NT2/D1 (cell line): Measurements from ENCODE around the gene CGNL1.

Experiments used
- DNase-seq: peaks from one replicate; pipeline ENCODE4 v3.0.0-alpha.2; 2011; ENCODE audit warnings: low read depth, low spot score
- H3K27me3 ChIP-seq: 2 replicates; pipeline ENCODE4 v1.6.0; 2011; ENCODE audit warnings: mild to moderate bottlenecking; ENCODE audit not compliant: insufficient read length, insufficient read depth
- H3K36me3 ChIP-seq: 2 replicates; pipeline ENCODE4 v1.6.1; 2011; ENCODE audit warnings: mild to moderate bottlenecking, low read length, mixed read lengths; ENCODE audit not compliant: insufficient read depth, insufficient read length
- H3K4me1 ChIP-seq: 2 replicates; pipeline ENCODE4 v1.5.1; 2011; ENCODE audit not compliant: insufficient read depth, insufficient read length
- H3K4me3 ChIP-seq: 2 replicates; pipeline ENCODE4 v1.5.1; 2011; ENCODE audit warnings: low read depth; ENCODE audit not compliant: insufficient read length
- H3K9ac ChIP-seq: 2 replicates; pipeline ENCODE4 v1.6.0; 2011; ENCODE audit warnings: low read depth; ENCODE audit not compliant: insufficient read length
- H3K9me3 ChIP-seq: 2 replicates; pipeline ENCODE4 v1.5.1; 2011; ENCODE audit warnings: mild to moderate bottlenecking, low read length; ENCODE audit not compliant: insufficient read depth
- SUZ12 ChIP-seq: IDR thresholded peaks from 2 replicates; pipeline ENCODE4 v1.6.1; 2011; ENCODE audit not compliant: insufficient read length, insufficient read depth; ENCODE audit errors: extremely low read depth
- YY1 ChIP-seq: IDR thresholded peaks from 2 replicates; pipeline ENCODE4 v1.6.1; 2011; ENCODE audit not compliant: insufficient read length, insufficient read depth
- ZNF274 ChIP-seq: IDR thresholded peaks from 2 replicates; pipeline ENCODE4 v1.6.1; 2011; ENCODE audit warnings: mild to moderate bottlenecking, low read depth, low read length

Gene CGNL1

DNA sequence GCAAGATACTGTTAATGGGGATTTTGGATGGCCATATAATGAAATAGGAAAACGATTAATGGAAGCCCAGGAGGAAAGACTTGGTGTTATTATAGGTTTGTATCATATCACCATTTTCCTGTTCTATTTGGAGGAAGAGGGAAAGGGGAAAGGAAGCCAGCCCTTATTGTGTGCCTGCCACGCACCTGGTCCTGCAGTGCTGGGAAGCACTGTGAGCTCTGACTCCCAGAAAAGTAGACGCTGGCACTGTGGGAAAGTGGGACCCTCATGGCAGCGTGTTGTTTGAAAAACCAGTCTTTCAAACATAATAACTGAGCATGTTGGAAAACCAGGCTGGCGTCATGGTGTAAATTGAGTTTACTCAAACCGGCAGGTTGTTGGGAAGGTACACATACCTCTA is 22.0 kb downstream of the CGNL1 start:
- no peak for DNase-seq
- Histone ChIP-seq H3K9ac (no peak overlapping the region), H3K4me1 (no peaks in the 10 kb centered on the region), H3K4me3 (no peak overlapping the region), H3K27me3 (no peaks in the 10 kb centered on the region), H3K9me3 (peaks cover 8% of the 10 kb centered on the region; the same call in 1 of the 2 replicates), H3K36me3 (peaks cover 18% of the 10 kb centered on the region)
- TF ChIP-seq ZNF274 (no peak), YY1 (no peak), SUZ12 (no peak)

GRCh38 chr15:57401546-57401945 is 25.2 kb downstream of the CGNL1 start:
- Histone ChIP-seq H3K9me3 (peaks cover 8% of the 10 kb centered on the region; the same call in 1 of the 2 replicates), H3K9ac (no peak overlapping the region), H3K27me3 (no peaks in the 10 kb centered on the region), H3K4me1 (peaks cover 3% of the 10 kb centered on the region), H3K4me3 (no peak overlapping the region), H3K36me3 (peaks cover 24% of the 10 kb centered on the region)
- no peak for TF ChIP-seq ZNF274
- TF ChIP-seq YY1 = no peak
- DNase-seq = no peak

DNA sequence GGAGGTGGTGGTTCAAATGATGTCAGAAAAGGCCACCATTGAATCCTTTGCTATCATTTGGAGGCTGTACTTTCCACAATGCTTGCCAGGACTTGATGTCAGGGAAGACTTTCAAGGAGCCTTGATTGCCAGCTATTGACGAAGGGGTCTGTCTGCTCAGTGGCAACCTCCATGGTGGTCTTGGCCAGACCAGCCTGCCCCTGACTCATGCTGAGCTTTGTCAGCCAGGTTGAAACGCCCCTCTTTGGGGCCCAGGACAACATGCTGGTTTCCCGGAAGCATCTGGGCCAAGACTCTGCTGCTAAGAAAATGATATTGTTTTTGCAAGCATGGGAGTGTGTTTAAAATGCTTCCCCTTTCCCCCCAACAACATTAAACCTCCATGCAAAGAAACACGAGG is 26.7 kb downstream of the CGNL1 start:
- TF ChIP-seq YY1 (no peak), SUZ12 (no peak), ZNF274 (no peak)
- H3K4me3 ChIP-seq = no peak overlapping the region
- H3K4me1 ChIP-seq = peaks cover 3% of the 10 kb centered on the region
- H3K27me3 ChIP-seq = no peaks in the 10 kb centered on the region
- no peak overlapping the region for H3K9ac ChIP-seq
- H3K9me3 ChIP-seq = peaks cover 8% of the 10 kb centered on the region; the same call in 1 of the 2 replicates
- peaks cover 18% of the 10 kb centered on the region for H3K36me3 ChIP-seq
- DNase-seq = no peak

GRCh38 chr15:57403566-57404325 is 27.4 kb downstream of the CGNL1 start:
- no peak overlapping the region for H3K9ac ChIP-seq
- DNase-seq = no peak
- peaks cover 3% of the 10 kb centered on the region for H3K4me1 ChIP-seq

GRCh38 chr15:57405133-57405532 is 28.8 kb downstream of the CGNL1 start:
- no peak for TF ChIP-seq ZNF274
- TF ChIP-seq YY1 = no peak
- no peak for TF ChIP-seq SUZ12
- no peak for DNase-seq
- Histone ChIP-seq H3K9me3 (peaks cover 8% of the 10 kb centered on the region; the same call in 1 of the 2 replicates), H3K9ac (no peak overlapping the region), H3K36me3 (peaks cover 17% of the 10 kb centered on the region), H3K4me1 (peaks cover 3% of the 10 kb centered on the region), H3K27me3 (peaks cover 4% of the 10 kb centered on the region), H3K4me3 (no peak overlapping the region)

More at GRCh38 chr15:57403566-57404325, 27.4 kb downstream of the CGNL1 start:
- Histone ChIP-seq H3K36me3 (peaks cover 17% of the 10 kb centered on the region), H3K9me3 (peaks cover 8% of the 10 kb centered on the region; the same call in 1 of the 2 replicates), H3K27me3 (no peaks in the 10 kb centered on the region), H3K4me3 (no peak overlapping the region)
- TF ChIP-seq YY1 (no peak), SUZ12 (no peak), ZNF274 (no peak)

DNA sequence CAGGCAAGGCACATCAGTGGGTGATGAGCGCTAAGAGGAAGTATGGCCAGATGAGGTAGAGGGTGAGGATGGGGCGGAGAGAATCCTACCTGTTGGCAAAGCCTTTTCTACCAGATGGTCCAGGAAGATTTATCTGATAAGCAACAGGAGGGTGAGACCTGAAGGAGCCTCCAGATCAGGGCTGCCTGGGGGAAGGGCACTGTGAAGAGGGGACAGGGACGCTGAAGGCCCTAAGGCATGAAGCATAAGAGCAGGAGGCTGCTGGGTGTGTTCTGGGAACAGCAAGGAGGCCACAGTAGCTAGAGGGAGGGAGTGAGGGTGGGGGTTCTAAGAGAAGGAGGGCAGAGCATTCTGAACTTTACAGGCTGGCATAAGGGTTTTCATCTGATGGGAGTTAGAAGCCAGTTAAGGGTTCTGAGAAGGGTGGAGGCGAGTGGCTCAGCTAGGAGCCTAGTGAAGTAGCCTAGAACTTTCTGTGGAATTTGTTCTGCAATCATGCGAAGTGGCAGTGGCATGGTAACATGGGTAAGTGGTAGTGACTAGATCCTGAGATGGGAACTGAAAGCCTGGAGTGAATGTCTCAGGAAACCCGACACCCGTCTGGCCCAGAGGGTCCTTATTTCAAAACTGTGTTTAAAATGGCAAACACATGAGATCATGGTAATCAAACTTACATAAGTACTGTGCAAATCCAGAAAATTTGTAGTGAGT is 29.9 kb downstream of the CGNL1 start:
- TF ChIP-seq SUZ12 (no peak), ZNF274 (no peak), YY1 (no peak)
- Histone ChIP-seq H3K27me3 (peaks cover 7% of the 10 kb centered on the region), H3K9ac (no peak overlapping the region), H3K9me3 (peaks cover 8% of the 10 kb centered on the region; the same call in 1 of the 2 replicates), H3K4me3 (no peak overlapping the region), H3K36me3 (peaks cover 17% of the 10 kb centered on the region), H3K4me1 (peaks cover 3% of the 10 kb centered on the region)
- no peak for DNase-seq

DNA sequence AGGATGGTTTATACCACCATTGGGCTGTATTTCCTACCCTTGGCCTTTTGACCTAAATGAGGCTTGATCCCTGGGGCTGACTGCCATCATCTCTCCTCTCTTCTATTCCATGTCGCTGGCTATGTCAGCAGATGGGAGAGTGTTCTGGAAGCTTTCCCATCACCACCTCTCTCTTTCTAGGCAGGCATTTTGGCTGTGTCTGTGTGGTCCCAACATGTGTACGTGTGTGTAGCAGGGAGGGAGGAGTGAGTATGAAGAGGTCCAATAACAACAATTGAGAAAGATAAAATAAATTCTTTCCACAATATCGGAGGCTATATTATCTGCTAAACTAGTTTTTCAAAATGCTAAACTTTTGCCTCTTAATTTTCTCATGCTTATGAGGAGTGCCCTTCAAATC is 34.1 kb downstream of the CGNL1 start:
- H3K4me3 ChIP-seq = no peak overlapping the region
- peaks cover 7% of the 10 kb centered on the region for H3K27me3 ChIP-seq
- H3K9ac ChIP-seq = no peak overlapping the region
- peaks cover 3% of the 10 kb centered on the region for H3K4me1 ChIP-seq
- DNase-seq = no peak
- H3K9me3 ChIP-seq = no peaks in the 10 kb centered on the region
- H3K36me3 ChIP-seq = peaks cover 12% of the 10 kb centered on the region
- TF ChIP-seq YY1 (no peak), ZNF274 (no peak), SUZ12 (no peak)
